ENCODE measurements around the gene EIF2B1.

- TF ChIP-seq CTCF (conservative IDR thresholded peaks at IDR 0.05; ENCODE audit: low read depth, low read length) (no peak), EZH2 (IDR thresholded peaks at IDR 0.05; ENCODE audit: low read length, unreplicated experiment) (no peak)
Observed at GRCh38 chr12:123621101-123621500, 12.4 kb downstream of the EIF2B1 start.
